ENCODE results near the gene DTX4.

DTX4 gene

GRCh38 chr11:59144579-59145345, 27.2 kb upstream of the DTX4 start:
- Histone ChIP-seq H3K36me3 (ENCODE audit: control insufficient read depth in 2 of 2, insufficient read depth in 2 of 2, low read length in 2 of 2) (no peaks in the 10 kb centered on the region), H3K4me1 (ENCODE audit: control insufficient read depth, insufficient read depth, low read length) (peaks cover 11% of the 10 kb centered on the region), H3K4me3 (ENCODE audit: low read length in 2 of 2) (peak overlapping the region; percentile 76 to 98), H3K9ac (ENCODE audit: low read length in 2 of 2) (peak overlapping the region; percentile 61 to 72), H3K9me3 (ENCODE audit: control insufficient read depth in 2 of 2, low read length in 2 of 2) (no peaks in the 10 kb centered on the region), H3K27ac (ENCODE audit: low read length) (peak overlapping the region; percentile 65), H3K27me3 (ENCODE audit: control insufficient read depth in 1 of 2, insufficient read depth in 2 of 2, low read length in 2 of 2) (no peaks in the 10 kb centered on the region)

GRCh38 chr11:59145534-59145933, 26.4 kb upstream of the DTX4 start:
- H3K9ac ChIP-seq (ENCODE audit: low read length in 2 of 2), result peak overlapping the region in 1 of 2 donors; percentile 61
- H3K4me1 ChIP-seq (ENCODE audit: control insufficient read depth, insufficient read depth, low read length), result peaks cover 11% of the 10 kb centered on the region

DNA sequence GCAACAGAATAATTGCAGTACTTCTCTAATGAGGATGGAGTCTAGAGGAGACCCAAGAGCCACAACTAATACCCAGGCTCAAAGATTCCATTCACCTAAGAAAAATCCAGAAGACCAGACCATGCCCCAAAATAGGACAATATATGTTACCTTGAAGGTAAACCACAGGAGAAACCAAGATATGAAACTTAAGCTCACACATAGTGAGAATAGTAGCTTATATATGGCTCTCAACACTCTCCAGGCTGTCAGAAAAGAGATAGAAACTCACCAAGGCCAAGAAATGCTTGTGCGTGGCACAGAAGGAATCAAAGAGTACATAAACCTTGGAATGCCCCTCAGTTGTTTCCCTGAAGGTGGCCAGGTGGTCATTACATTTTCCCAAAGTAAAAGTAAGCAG, 20.2 kb upstream of the DTX4 start:
- H3K4me1 ChIP-seq (ENCODE audit: control insufficient read depth, insufficient read depth, low read length), result no peaks in the 10 kb centered on the region
- H3K27me3 ChIP-seq (ENCODE audit: control insufficient read depth in 1 of 2, insufficient read depth in 2 of 2, low read length in 2 of 2), result no peaks in the 10 kb centered on the region
- H3K4me3 ChIP-seq (ENCODE audit: low read length in 2 of 2), result no peak overlapping the region
- H3K9me3 ChIP-seq (ENCODE audit: control insufficient read depth in 2 of 2, low read length in 2 of 2), result no peaks in the 10 kb centered on the region
- H3K27ac ChIP-seq (ENCODE audit: low read length), result no peak overlapping the region
- no peak overlapping the region for H3K9ac ChIP-seq (ENCODE audit: low read length in 2 of 2)
- no peaks in the 10 kb centered on the region for H3K36me3 ChIP-seq (ENCODE audit: control insufficient read depth in 2 of 2, insufficient read depth in 2 of 2, low read length in 2 of 2)

More at GRCh38 chr11:59145534-59145933, 26.4 kb upstream of the DTX4 start:
- H3K27ac ChIP-seq (ENCODE audit: low read length), result no peak overlapping the region
- H3K4me3 ChIP-seq (ENCODE audit: low read length in 2 of 2), result no peak overlapping the region
- H3K36me3 ChIP-seq (ENCODE audit: control insufficient read depth in 2 of 2, insufficient read depth in 2 of 2, low read length in 2 of 2), result no peaks in the 10 kb centered on the region
- no peaks in the 10 kb centered on the region for H3K27me3 ChIP-seq (ENCODE audit: control insufficient read depth in 1 of 2, insufficient read depth in 2 of 2, low read length in 2 of 2)
- H3K9me3 ChIP-seq (ENCODE audit: control insufficient read depth in 2 of 2, low read length in 2 of 2), result no peaks in the 10 kb centered on the region

DNA sequence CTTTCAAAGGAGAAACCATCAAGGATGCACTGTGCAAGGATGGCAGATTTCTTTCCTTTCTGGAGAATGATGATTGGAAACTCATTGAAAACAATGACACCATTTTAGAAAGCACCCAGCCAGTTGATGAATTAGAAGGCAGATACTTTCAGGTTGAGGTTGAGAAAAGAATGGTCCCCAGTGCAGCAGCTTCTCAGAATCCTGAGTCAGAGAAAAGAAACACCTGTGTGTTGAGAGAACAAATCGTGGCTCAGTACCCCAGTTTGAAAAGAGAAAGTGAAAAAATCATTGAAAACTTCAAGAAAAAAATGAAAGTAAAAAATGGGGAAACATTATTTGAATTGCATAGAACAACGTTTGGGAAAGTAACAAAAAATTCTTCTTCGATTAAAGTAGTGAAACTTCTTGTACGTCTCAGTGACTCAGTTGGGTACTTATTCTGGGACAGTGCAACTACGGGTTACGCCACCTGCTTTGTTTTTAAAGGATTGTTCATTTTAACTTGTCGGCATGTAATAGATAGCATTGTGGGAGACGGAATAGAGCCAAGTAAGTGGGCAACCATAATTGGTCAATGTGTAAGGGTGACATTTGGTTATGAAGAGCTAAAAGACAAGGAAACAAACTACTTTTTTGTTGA, 19.5 kb upstream of the DTX4 start:
- H3K9ac ChIP-seq (ENCODE audit: low read length in 2 of 2), result no peak overlapping the region

DNA sequence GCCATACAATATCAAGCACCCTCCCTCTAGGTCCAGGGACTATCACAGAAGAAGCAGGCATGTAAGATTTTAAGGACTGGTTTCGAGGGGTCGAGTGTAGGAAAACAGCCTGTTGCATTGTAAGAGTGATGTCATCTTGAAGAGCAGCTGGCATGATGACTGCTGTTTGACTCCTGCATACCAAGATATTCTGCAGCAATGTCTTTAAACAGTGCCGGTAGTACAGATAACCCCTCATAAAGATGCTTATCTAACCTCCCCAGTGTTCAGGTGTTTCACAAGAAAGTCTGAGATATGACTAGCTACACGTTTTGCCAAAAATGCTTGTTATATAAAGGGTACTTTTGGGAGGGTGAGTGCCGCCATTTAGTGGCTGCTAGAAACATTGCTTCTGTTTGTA, 17.3 kb upstream of the DTX4 start:
- Histone ChIP-seq H3K36me3 (ENCODE audit: control insufficient read depth in 2 of 2, insufficient read depth in 2 of 2, low read length in 2 of 2) (no peaks in the 10 kb centered on the region), H3K9me3 (ENCODE audit: control insufficient read depth in 2 of 2, low read length in 2 of 2) (no peaks in the 10 kb centered on the region), H3K9ac (ENCODE audit: low read length in 2 of 2) (no peak overlapping the region), H3K4me1 (ENCODE audit: control insufficient read depth, insufficient read depth, low read length) (no peaks in the 10 kb centered on the region), H3K27me3 (ENCODE audit: control insufficient read depth in 1 of 2, insufficient read depth in 2 of 2, low read length in 2 of 2) (peaks cover 0 to 5% of the 10 kb centered on the region in 2 donors), H3K4me3 (ENCODE audit: low read length in 2 of 2) (no peak overlapping the region), H3K27ac (ENCODE audit: low read length) (no peak overlapping the region)

More for the DNA sequence above, 19.5 kb upstream of the DTX4 start:
- Histone ChIP-seq H3K36me3 (ENCODE audit: control insufficient read depth in 2 of 2, insufficient read depth in 2 of 2, low read length in 2 of 2) (no peaks in the 10 kb centered on the region), H3K27ac (ENCODE audit: low read length) (no peak overlapping the region), H3K4me3 (ENCODE audit: low read length in 2 of 2) (no peak overlapping the region), H3K4me1 (ENCODE audit: control insufficient read depth, insufficient read depth, low read length) (no peaks in the 10 kb centered on the region), H3K9me3 (ENCODE audit: control insufficient read depth in 2 of 2, low read length in 2 of 2) (no peaks in the 10 kb centered on the region), H3K27me3 (ENCODE audit: control insufficient read depth in 1 of 2, insufficient read depth in 2 of 2, low read length in 2 of 2) (no peaks in the 10 kb centered on the region)

GRCh38 chr11:59157433-59157832, 14.5 kb upstream of the DTX4 start:
- Histone ChIP-seq H3K4me3 (ENCODE audit: low read length in 2 of 2) (no peak overlapping the region), H3K9ac (ENCODE audit: low read length in 2 of 2) (no peak overlapping the region), H3K9me3 (ENCODE audit: control insufficient read depth in 2 of 2, low read length in 2 of 2) (no peaks in the 10 kb centered on the region), H3K36me3 (ENCODE audit: control insufficient read depth in 2 of 2, insufficient read depth in 2 of 2, low read length in 2 of 2) (no peaks in the 10 kb centered on the region), H3K27ac (ENCODE audit: low read length) (no peak overlapping the region), H3K27me3 (ENCODE audit: control insufficient read depth in 1 of 2, insufficient read depth in 2 of 2, low read length in 2 of 2) (peaks cover 3 to 10% of the 10 kb centered on the region in 2 donors), H3K4me1 (ENCODE audit: control insufficient read depth, insufficient read depth, low read length) (no peaks in the 10 kb centered on the region)

- Histone ChIP-seq H3K36me3 (ENCODE audit: control insufficient read depth in 2 of 2, insufficient read depth in 2 of 2, low read length in 2 of 2) (no peaks in the 10 kb centered on the region), H3K4me3 (ENCODE audit: low read length in 2 of 2) (no peak overlapping the region), H3K27ac (ENCODE audit: low read length) (no peak overlapping the region), H3K27me3 (ENCODE audit: control insufficient read depth in 1 of 2, insufficient read depth in 2 of 2, low read length in 2 of 2) (peaks cover 3 to 10% of the 10 kb centered on the region in 2 donors), H3K9me3 (ENCODE audit: control insufficient read depth in 2 of 2, low read length in 2 of 2) (no peaks in the 10 kb centered on the region), H3K9ac (ENCODE audit: low read length in 2 of 2) (peak overlapping the region in 1 of 2 donors; percentile 14), H3K4me1 (ENCODE audit: control insufficient read depth, insufficient read depth, low read length) (no peaks in the 10 kb centered on the region)
Observed at GRCh38 chr11:59158206-59159068, 13.5 kb upstream of the DTX4 start.

- Histone ChIP-seq H3K9me3 (ENCODE audit: control insufficient read depth in 2 of 2, low read length in 2 of 2) (no peaks in the 10 kb centered on the region), H3K36me3 (ENCODE audit: control insufficient read depth in 2 of 2, insufficient read depth in 2 of 2, low read length in 2 of 2) (no peaks in the 10 kb centered on the region), H3K4me3 (ENCODE audit: low read length in 2 of 2) (no peak overlapping the region), H3K27ac (ENCODE audit: low read length) (no peak overlapping the region), H3K27me3 (ENCODE audit: control insufficient read depth in 1 of 2, insufficient read depth in 2 of 2, low read length in 2 of 2) (peaks cover 3 to 5% of the 10 kb centered on the region in 2 donors), H3K4me1 (ENCODE audit: control insufficient read depth, insufficient read depth, low read length) (no peaks in the 10 kb centered on the region), H3K9ac (ENCODE audit: low read length in 2 of 2) (no peak overlapping the region)
Observed at GRCh38 chr11:59164028-59164427, 7.9 kb upstream of the DTX4 start.

DNA sequence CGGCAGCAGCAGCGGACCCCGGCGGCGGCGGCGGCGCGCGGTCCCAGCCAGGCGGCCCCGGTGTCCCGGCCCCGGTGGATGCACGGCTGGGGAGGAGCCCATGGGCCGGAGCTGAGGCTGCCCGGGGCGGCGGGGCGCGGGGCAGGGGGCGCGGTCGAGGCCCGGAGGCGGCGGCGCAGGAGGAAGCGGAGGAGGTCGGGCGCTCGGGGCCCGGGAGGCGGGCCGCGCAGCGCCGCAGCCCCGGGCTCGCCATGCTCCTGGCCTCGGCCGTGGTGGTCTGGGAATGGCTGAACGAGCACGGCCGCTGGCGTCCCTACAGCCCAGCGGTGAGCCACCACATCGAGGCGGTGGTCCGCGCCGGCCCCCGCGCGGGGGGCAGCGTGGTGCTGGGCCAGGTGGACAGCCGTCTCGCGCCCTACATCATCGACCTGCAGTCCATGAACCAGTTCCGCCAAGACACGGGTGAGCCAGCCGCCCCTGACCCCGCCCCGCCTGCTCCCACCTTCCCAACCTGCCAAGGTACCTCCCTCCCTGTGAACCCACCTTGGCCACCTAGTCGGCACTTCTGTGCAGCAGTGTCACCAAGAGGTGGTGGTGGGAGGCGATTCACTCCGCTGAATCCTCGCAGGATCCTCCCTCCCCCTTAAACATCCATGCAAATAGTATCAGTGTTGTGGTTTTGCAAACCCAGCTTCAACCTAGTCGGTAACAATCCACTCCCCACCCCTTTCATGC, 580 bp downstream of the DTX4 start:
- Histone ChIP-seq H3K27ac (ENCODE audit: low read length) (no peak overlapping the region), H3K27me3 (ENCODE audit: control insufficient read depth in 1 of 2, insufficient read depth in 2 of 2, low read length in 2 of 2) (peaks cover 0 to 4% of the 10 kb centered on the region in 2 donors), H3K9ac (ENCODE audit: low read length in 2 of 2) (peak overlapping the region; percentile 50 to 66), H3K9me3 (ENCODE audit: control insufficient read depth in 2 of 2, low read length in 2 of 2) (no peaks in the 10 kb centered on the region), H3K36me3 (ENCODE audit: control insufficient read depth in 2 of 2, insufficient read depth in 2 of 2, low read length in 2 of 2) (no peaks in the 10 kb centered on the region), H3K4me1 (ENCODE audit: control insufficient read depth, insufficient read depth, low read length) (peaks cover 22% of the 10 kb centered on the region), H3K4me3 (ENCODE audit: low read length in 2 of 2) (peak overlapping the region; percentile 87 to 89)

Measured in stomach smooth muscle (tissue), 2 donors.